Measurements from ENCODE around the gene ADPRHL1.

DNA sequence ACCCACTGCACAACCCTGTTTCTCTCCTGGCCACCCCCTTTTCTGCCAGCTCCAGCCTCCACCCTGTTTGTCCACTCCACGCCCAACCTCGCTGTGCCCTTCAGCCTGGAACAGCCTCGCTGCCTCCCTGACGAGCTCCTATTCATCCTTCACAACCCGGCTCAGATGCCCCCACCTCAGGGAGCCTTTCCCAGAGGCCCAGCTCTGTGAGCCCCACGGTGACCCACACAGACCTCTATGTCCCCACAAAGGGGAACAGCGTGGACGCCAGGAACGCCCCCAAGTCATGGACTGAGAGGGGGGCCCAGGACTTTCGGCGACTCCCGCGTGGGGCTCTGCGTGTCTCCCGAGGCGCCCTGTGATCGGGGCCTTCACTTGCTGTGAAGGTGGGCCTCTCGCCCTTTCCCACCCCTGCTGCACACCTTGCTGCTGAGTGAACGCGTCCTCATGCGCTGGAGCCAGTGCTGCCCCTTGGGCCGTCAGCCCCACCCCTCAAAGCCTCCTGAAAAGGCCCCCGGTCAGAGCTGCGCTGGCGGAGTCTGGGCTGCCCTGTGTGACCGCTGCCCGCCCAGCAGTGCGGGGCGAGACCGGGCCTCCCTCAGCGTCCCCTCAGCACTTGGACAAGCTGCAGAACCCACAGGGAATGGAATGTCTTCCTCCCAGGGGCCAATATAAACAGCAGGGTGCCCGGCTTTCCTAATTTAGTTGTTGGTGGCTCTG is 40.0 kb downstream of the ADPRHL1 start:
- TF ChIP-seq, protein P1, sequence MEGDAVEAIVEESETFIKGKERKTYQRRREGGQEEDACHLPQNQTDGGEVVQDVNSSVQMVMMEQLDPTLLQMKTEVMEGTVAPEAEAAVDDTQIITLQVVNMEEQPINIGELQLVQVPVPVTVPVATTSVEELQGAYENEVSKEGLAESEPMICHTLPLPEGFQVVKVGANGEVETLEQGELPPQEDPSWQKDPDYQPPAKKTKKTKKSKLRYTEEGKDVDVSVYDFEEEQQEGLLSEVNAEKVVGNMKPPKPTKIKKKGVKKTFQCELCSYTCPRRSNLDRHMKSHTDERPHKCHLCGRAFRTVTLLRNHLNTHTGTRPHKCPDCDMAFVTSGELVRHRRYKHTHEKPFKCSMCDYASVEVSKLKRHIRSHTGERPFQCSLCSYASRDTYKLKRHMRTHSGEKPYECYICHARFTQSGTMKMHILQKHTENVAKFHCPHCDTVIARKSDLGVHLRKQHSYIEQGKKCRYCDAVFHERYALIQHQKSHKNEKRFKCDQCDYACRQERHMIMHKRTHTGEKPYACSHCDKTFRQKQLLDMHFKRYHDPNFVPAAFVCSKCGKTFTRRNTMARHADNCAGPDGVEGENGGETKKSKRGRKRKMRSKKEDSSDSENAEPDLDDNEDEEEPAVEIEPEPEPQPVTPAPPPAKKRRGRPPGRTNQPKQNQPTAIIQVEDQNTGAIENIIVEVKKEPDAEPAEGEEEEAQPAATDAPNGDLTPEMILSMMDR (conservative IDR thresholded peaks at IDR 0.05 in 1 of 2, IDR thresholded peaks at IDR 0.05 in 1 of 2; ENCODE audit: extremely low read depth in 1 of 2, insufficient read depth in 1 of 2, low read depth in 1 of 2, low read length in 2 of 2) = no peak
- no peak for TF ChIP-seq EZH2 (IDR thresholded peaks at IDR 0.05; ENCODE audit: borderline replicate concordance, low read length)
